Stomach (tissue), 4 donors: ENCODE measurements around the gene FMO4.

Experiments
- CTCF ChIP-seq, 7 experiments: fragments of 450-650 bp in 4 of 7; fragments of 200-600 bp in 3 of 7; sonication (generic) in 3 of 7; IDR thresholded peaks; one replicate each; pipeline ENCODE4 v1.5.1; 2016 to 2019; ENCODE audit warnings: antibody characterized with exemption in 7 of 7, control low read depth in 2 of 7, mild to moderate bottlenecking in 1 of 7
- EP300 ChIP-seq: sonication (generic); formaldehyde crosslinking; IDR thresholded peaks from one replicate; pipeline ENCODE4 v1.6.1; 2017; ENCODE audit warnings: antibody characterized with exemption
- POLR2A ChIP-seq, 4 donors: fragments of 450-650 bp; IDR thresholded peaks; one replicate each; pipeline ENCODE4 v1.6.1; 2016; ENCODE audit warnings: antibody characterized with exemption in 4 of 4, control low read depth in 2 of 4, mild to moderate bottlenecking in 1 of 4, moderate library complexity in 1 of 4
- POLR2AphosphoS5 ChIP-seq, 3 donors: sonication (generic); formaldehyde crosslinking; IDR thresholded peaks; one replicate each; pipeline ENCODE4 v1.6.1; 2016; ENCODE audit warnings: antibody characterized with exemption in 3 of 3

GRCh38 chr1:171384496-171384895 is 70.5 kb downstream of the FMO4 start:
- no peak for TF ChIP-seq POLR2A (IDR thresholded peaks at IDR 0.05)
- TF ChIP-seq CTCF (IDR thresholded peaks at IDR 0.05) = no peak
- no peak for TF ChIP-seq EP300
- no peak for TF ChIP-seq POLR2AphosphoS5 (IDR thresholded peaks at IDR 0.05)
